DLD1 (cell line): ENCODE measurements around the gene RGL1.

ENCODE experiments used
- in situ Hi-C: cut with HindIII; loops from 2 replicates; pipeline ENCODE4 v1.10.0; 2017; ENCODE audit warnings: low sequenced_read_pairs

RGL1 gene

GRCh38 chr1:183885142-183885735 lies 80.3 kb downstream of the RGL1 start:
- in situ Hi-C loops: no loop called here

- in situ Hi-C loops: no loop called here
These were observed 81.3 kb downstream of the RGL1 start for GRCh38 chr1:183886083-183886828.

- in situ Hi-C loops: no loop called here
These were observed 81.9 kb downstream of the RGL1 start for GRCh38 chr1:183886853-183887252.

- in situ Hi-C loops: no loop called here
These were observed 83.2 kb downstream of the RGL1 start for GRCh38 chr1:183887826-183888819.

GRCh38 chr1:183889095-183889494 lies 84.2 kb downstream of the RGL1 start:
- in situ Hi-C loops: no loop called here

- in situ Hi-C loops: no loop called here
These were observed 86.4 kb downstream of the RGL1 start for GRCh38 chr1:183891158-183891856.

- in situ Hi-C loops: no loop called here
These were observed 87.5 kb downstream of the RGL1 start for GRCh38 chr1:183892351-183892793.

- in situ Hi-C loops: no loop called here
These were observed 88.8 kb downstream of the RGL1 start for GRCh38 chr1:183893561-183894289.

- in situ Hi-C loops: no loop called here
These were observed 89.3 kb downstream of the RGL1 start for GRCh38 chr1:183894290-183894565.

- in situ Hi-C loops: no loop called here
These were observed 91.6 kb downstream of the RGL1 start for GRCh38 chr1:183896466-183897048.

- in situ Hi-C loops: no loop called here
These were observed 93.1 kb downstream of the RGL1 start for GRCh38 chr1:183898001-183898396.

GRCh38 chr1:183898610-183899009 lies 93.7 kb downstream of the RGL1 start:
- in situ Hi-C loops: no loop called here

- in situ Hi-C loops: loop anchor here (25.0 kb wide), 1 partner anchor 215 kb away; no protein-coding TSS in a partner anchor
These were observed 96.9 kb downstream of the RGL1 start for GRCh38 chr1:183901748-183902330.

GRCh38 chr1:183903101-183903500 lies 98.2 kb downstream of the RGL1 start:
- in situ Hi-C loops: loop anchor here (25.0 kb wide), 1 partner anchor 216 kb away; no protein-coding TSS in a partner anchor

GRCh38 chr1:183905508-183906113 lies 100.7 kb downstream of the RGL1 start:
- in situ Hi-C loops: loop anchor here (25.0 kb wide), 1 partner anchor 218 kb away; no protein-coding TSS in a partner anchor

GRCh38 chr1:183907070-183907469 lies 102.2 kb downstream of the RGL1 start:
- in situ Hi-C loops: loop anchor here (25.0 kb wide), 1 partner anchor 220 kb away; no protein-coding TSS in a partner anchor

- in situ Hi-C loops: loop anchor here (25.0 kb wide), 1 partner anchor 221 kb away; no protein-coding TSS in a partner anchor
These were observed 103.2 kb downstream of the RGL1 start for GRCh38 chr1:183908079-183908478.

GRCh38 chr1:183909672-183910071 lies 104.8 kb downstream of the RGL1 start:
- in situ Hi-C loops: loop anchor here (25.0 kb wide), 1 partner anchor 222 kb away; no protein-coding TSS in a partner anchor

- in situ Hi-C loops: loop anchor here (25.0 kb wide), 1 partner anchor 224 kb away; no protein-coding TSS in a partner anchor
These were observed 105.9 kb downstream of the RGL1 start for GRCh38 chr1:183910845-183911244.
